B cell (primary cell): ENCODE results near the gene CLASP1. TPM values are rescaled to one million over a fixed set of nuclear protein-coding genes. Genes with fewer than 3 reads are reported as not detected.
A peak's percentile ranks its signal among the peaks of the same experiment; 100 is the strongest.

ENCODE experiments used
- ATAC-seq: fragments of 200-7000 bp; cut with Tn5 transposase; one replicate; pipeline ENCODE4 v1.10.0; 2021; ENCODE audit warnings: low read depth, mild to moderate bottlenecking, moderate number of reproducible peaks, moderate library complexity
- CTCF ChIA-PET: fragments of 350-600 bp; sonication (Branson Sonifier 250); formaldehyde crosslinking; loops from one replicate; lab custom pipeline; 2021; ENCODE audit warnings: antibody characterized with exemption, inconsistent platforms; lab: Charles Lee
- POLR2A ChIA-PET: fragments of 350-600 bp; sonication (Branson Sonifier 250); formaldehyde crosslinking; loops from one replicate; lab custom pipeline; 2021; ENCODE audit warnings: antibody characterized with exemption; lab: Charles Lee
- DNase-seq: peaks from one replicate; pipeline ENCODE4 v3.0.0; 2013
- H2AFZ ChIP-seq: 2 replicates; pipeline ENCODE4 v1.6.1; 2012; ENCODE audit warnings: mild to moderate bottlenecking, low read depth, low read length; ENCODE audit not compliant: insufficient read depth, poor library complexity, severe bottlenecking
- H3K27ac ChIP-seq, 2 donors: 1 replicate in 1 of 2; 2 replicates in 1 of 2; pipeline ENCODE4 v1.5.1; 2012 to 2013; ENCODE audit warnings: low read length in 2 of 2, mild to moderate bottlenecking in 2 of 2, moderate library complexity in 1 of 2
- H3K27me3 ChIP-seq, 4 experiments: fragments of 200-600 bp in 1 of 4; sonication (generic) in 1 of 4; replicated peaks in 1 of 4; 1 replicate in 2 of 4; 2 replicates in 2 of 4; pipeline versions ENCODE4 v1.6.1 to v1.7.0; 2013 to 2016; ENCODE audit warnings: low read length in 3 of 4, mild to moderate bottlenecking in 2 of 4, mixed read lengths in 1 of 4, moderate library complexity in 1 of 4; ENCODE audit not compliant: insufficient read depth in 4 of 4, control insufficient read depth in 3 of 4; ENCODE audit errors: control extremely low read depth in 1 of 4
- H3K36me3 ChIP-seq, 2 experiments: replicated peaks in 1 of 2; 1 replicate in 1 of 2; 2 replicates in 1 of 2; pipeline versions ENCODE4 v1.6.1 to v1.7.1; 2013; ENCODE audit warnings: low read length in 1 of 2; ENCODE audit not compliant: insufficient read depth in 2 of 2, control insufficient read depth in 1 of 2; ENCODE audit errors: control extremely low read depth in 1 of 2, extremely low read depth in 1 of 2
- H3K4me1 ChIP-seq, 2 donors: fragments of 200-600 bp in 1 of 2; sonication (generic) in 1 of 2; 1 replicate in 1 of 2; 2 replicates in 1 of 2; pipeline versions ENCODE4 v1.5.1 to v1.6.1; 2013 to 2017; ENCODE audit warnings: low read length in 2 of 2; ENCODE audit not compliant: control insufficient read depth in 2 of 2, insufficient read depth in 2 of 2
- H3K4me2 ChIP-seq: replicated peaks from 2 replicates; pipeline ENCODE3; 2012; ENCODE audit warnings: mild to moderate bottlenecking, low read depth, low read length; ENCODE audit not compliant: poor library complexity, severe bottlenecking
- H3K4me3 ChIP-seq, 5 experiments: fragments of 200-600 bp in 1 of 5; sonication (generic) in 1 of 5; 1 replicate in 3 of 5; 2 replicates in 2 of 5; pipeline versions ENCODE4 v1.5.1 to v1.7.0; 2011 to 2016; ENCODE audit warnings: low read length in 4 of 5, mild to moderate bottlenecking in 4 of 5, low read depth in 2 of 5, control low read depth in 1 of 5, moderate library complexity in 1 of 5; ENCODE audit not compliant: insufficient read depth in 1 of 5; ENCODE audit errors: control extremely low read depth in 1 of 5, extremely low read depth in 1 of 5
- H3K79me2 ChIP-seq: fragments of 200-600 bp; sonication (generic); one replicate; pipeline ENCODE4 v1.6.0; 2016; ENCODE audit warnings: low read length; ENCODE audit not compliant: control insufficient read depth, insufficient read depth
- H3K9ac ChIP-seq: fragments of 200-600 bp; sonication (generic); 2 replicates; pipeline ENCODE4 v1.6.1; 2017; ENCODE audit warnings: mild to moderate bottlenecking, low read length, moderate library complexity
- H3K9me3 ChIP-seq, 3 donors: one replicate each; pipeline versions ENCODE4 v1.6.1 to v1.7.1; 2013; ENCODE audit warnings: low read length in 2 of 3; ENCODE audit not compliant: control insufficient read depth in 2 of 3, insufficient read depth in 1 of 3; ENCODE audit errors: control extremely low read depth in 1 of 3
- H4K20me1 ChIP-seq: 2 replicates; pipeline ENCODE4 v1.6.0; 2012; ENCODE audit warnings: mild to moderate bottlenecking, low read length; ENCODE audit not compliant: insufficient read depth, control insufficient read depth, poor library complexity, severe bottlenecking
- H3K27ac Mint-ChIP-seq: one replicate; pipeline ENCODE4 v1.8.0; 2021; ENCODE audit warnings: mixed read lengths
- H3K27me3 Mint-ChIP-seq: one replicate; pipeline ENCODE4 v1.8.0; 2021; ENCODE audit warnings: mixed read lengths
- H3K4me1 Mint-ChIP-seq: one replicate; pipeline ENCODE4 v1.8.0; 2021; ENCODE audit warnings: mixed read lengths
- H3K4me3 Mint-ChIP-seq: one replicate; pipeline ENCODE4 v1.8.0; 2021; ENCODE audit warnings: mixed read lengths
- H3K9me3 Mint-ChIP-seq: one replicate; pipeline ENCODE4 v1.8.0; 2022; ENCODE audit warnings: mixed read lengths; ENCODE audit not compliant: insufficient read depth
- CTCF ChIP-seq: fragments of 200-600 bp; IDR thresholded peaks from one replicate; pipeline ENCODE4 v1.8.0; 2022; ENCODE audit warnings: antibody characterized with exemption, mild to moderate bottlenecking
- EZH2 ChIP-seq: IDR thresholded peaks from 2 replicates; pipeline ENCODE4 v1.6.1; 2012; ENCODE audit warnings: borderline replicate concordance, low read depth, mild to moderate bottlenecking, moderate library complexity, low read length; ENCODE audit not compliant: insufficient read depth, poor library complexity, severe bottlenecking
- WGBS: methylation state at CpG from one replicate; pipeline ENCODE4 v1.1.5; 2013; ENCODE audit warnings: missing lambda C conversion rate; ENCODE audit not compliant: insufficient coverage; 5-methylcytosine and 5-hydroxymethylcytosine counted together
- intact Hi-C: fragments of 100-400 bp; cut with micrococcal nuclease; formaldehyde crosslinking; loops from one replicate; pipeline ENCODE4 v1.10.0; 2022
- polyA plus RNA-seq: library from polyadenylated mRNA; depleted of rRNA; stranded (reverse); fragments of >200 nt; gene quantifications from 2 replicates; pipeline ENCODE4 v1.2.3, GENCODE V29; 2012
- total RNA-seq, 2 donors: library from RNA; stranded (reverse); fragments of 120-200 nt in 1 of 2; gene quantifications; 1 replicate in 1 of 2; 2 replicates in 1 of 2; pipeline versions ENCODE4 v1.2.3 to v1.2.4, GENCODE V29; 2013 to 2022

Gene CLASP1
- total and polyA plus RNA-seq, 2 donors (not counting 1 experiment from before 2014, with no cell fraction given) = 8.7 to 88.0 TPM

DNA sequence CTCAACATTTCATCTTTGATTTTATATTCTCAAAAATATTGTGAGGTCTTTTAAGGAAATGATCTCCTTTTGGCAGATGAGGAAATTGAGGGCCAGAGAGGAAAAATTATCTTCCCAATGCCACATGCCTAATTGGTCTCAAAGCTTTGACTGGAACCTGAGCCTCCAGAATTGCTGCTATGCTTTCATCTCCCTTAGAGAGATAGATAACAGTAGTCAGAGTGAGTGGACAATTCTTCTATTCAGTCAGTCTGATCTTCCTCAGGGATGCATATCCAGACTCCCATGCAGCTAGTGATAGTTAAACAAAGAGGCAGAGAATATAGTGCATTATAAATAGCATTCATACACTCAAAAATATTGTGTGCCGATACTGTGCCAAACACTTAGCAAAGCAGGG, 3.8 kb upstream of the CLASP1 start:
- Histone ChIP-seq H3K4me1 (peaks cover 14 to 20% of the 10 kb centered on the region in 2 donors), H4K20me1 (peaks cover 5% of the 10 kb centered on the region), H3K4me2 (no peak overlapping the region), H3K79me2 (peaks cover 25% of the 10 kb centered on the region), H3K9ac (no peak overlapping the region), H3K27ac (no peak overlapping the region), H3K4me3 (no peak overlapping the region), H2AFZ (no peak overlapping the region), H3K27me3 (no peaks in the 10 kb centered on the region), H3K9me3 (no peaks in the 10 kb centered on the region), H3K36me3 (no peaks in the 10 kb centered on the region)
- Mint-ChIP-seq H3K27ac (no peak overlapping the region), H3K4me1 (peaks cover 29% of the 10 kb centered on the region), H3K9me3 (no peaks in the 10 kb centered on the region), H3K27me3 (no peaks in the 10 kb centered on the region), H3K4me3 (no peak overlapping the region)
- WGBS = no CpG with 5 or more reads among the region's 1 CpG
- ChIA-PET POLR2A (no interaction called here), CTCF (interaction anchor here (0.6 kb wide), 1 partner anchor 1609 kb away, joined by 3 read pairs; no protein-coding TSS in a partner anchor)
- no peak for DNase-seq
- no peak for ATAC-seq
- intact Hi-C loops = no loop called here
- no peak for TF ChIP-seq EZH2
- TF ChIP-seq CTCF = no peak

- Histone ChIP-seq H4K20me1 (peaks cover 24% of the 10 kb centered on the region), H3K36me3 (no peaks in the 10 kb centered on the region), H3K4me1 (peaks cover 21 to 24% of the 10 kb centered on the region in 2 donors), H3K79me2 (peaks cover 49% of the 10 kb centered on the region), H3K27me3 (no peaks in the 10 kb centered on the region), H3K4me2 (peak overlapping the region; percentile 84), H3K9me3 (no peaks in the 10 kb centered on the region), H3K9ac (peak overlapping the region; percentile 99), H3K27ac (peak overlapping the region; percentile 82 to 98), H3K4me3 (peak overlapping the region; percentile 87 to 99 (median 95)), H2AFZ (peak overlapping the region; percentile 99)
- Mint-ChIP-seq H3K4me3 (peak overlapping the region; percentile 95), H3K9me3 (no peaks in the 10 kb centered on the region), H3K27me3 (no peaks in the 10 kb centered on the region), H3K4me1 (peaks cover 45% of the 10 kb centered on the region), H3K27ac (peak overlapping the region; percentile 98)
- POLR2A ChIA-PET = interaction anchor here (1.0 to 4.4 kb wide), 3 partner anchors 54 to 119 kb away, joined by 3 to 57 read pairs (median 34); partner anchors contain the start of genes NIFK and RNU4ATAC
- WGBS = under 1% methylated on average over 20 of the region's 23 CpGs
- no peak for TF ChIP-seq EZH2
- TF ChIP-seq CTCF = no peak
- intact Hi-C loops = no loop called here
- CTCF ChIA-PET = interaction anchor here (0.5 to 3.0 kb wide), 4 partner anchors 28 to 120 kb away, joined by 3 to 23 read pairs (median 3); partner anchors contain the start of gene RNU4ATAC
- no peak for ATAC-seq
- peak; percentile 66 for DNase-seq
Measured at GRCh38 chr2:121650315-121650930, 1.2 kb upstream of the CLASP1 start.
